NB4 (cell line): ENCODE data around the gene SCAP.

Source experiments
- DNase-seq: peaks from one replicate; pipeline ENCODE4 v3.0.0; 2010; ENCODE audit warnings: low read depth
- H3K4me3 ChIP-seq: one replicate; pipeline ENCODE4 v1.5.1; 2011; ENCODE audit warnings: mild to moderate bottlenecking, low read depth, low read length, moderate library complexity
- MYC ChIP-seq: IDR thresholded peaks from 2 replicates; pipeline ENCODE4 v1.6.1; 2011; ENCODE audit warnings: low read depth, low read length
- POLR2A ChIP-seq: IDR thresholded peaks from 2 replicates; pipeline ENCODE4 v1.6.1; 2011; ENCODE audit warnings: mild to moderate bottlenecking; ENCODE audit not compliant: insufficient read length; ENCODE audit errors: extremely low read depth
- TF ChIP-seq, protein P1 (sequence below): IDR thresholded peaks from one replicate; pipeline ENCODE4 v1.5.1; 2012; ENCODE audit warnings: low read depth, low read length
- TF ChIP-seq, protein P2 (sequence below): IDR thresholded peaks from 2 replicates; pipeline ENCODE4 v1.6.1; 2011; ENCODE audit warnings: low read depth, low read length

The SCAP gene

DNA sequence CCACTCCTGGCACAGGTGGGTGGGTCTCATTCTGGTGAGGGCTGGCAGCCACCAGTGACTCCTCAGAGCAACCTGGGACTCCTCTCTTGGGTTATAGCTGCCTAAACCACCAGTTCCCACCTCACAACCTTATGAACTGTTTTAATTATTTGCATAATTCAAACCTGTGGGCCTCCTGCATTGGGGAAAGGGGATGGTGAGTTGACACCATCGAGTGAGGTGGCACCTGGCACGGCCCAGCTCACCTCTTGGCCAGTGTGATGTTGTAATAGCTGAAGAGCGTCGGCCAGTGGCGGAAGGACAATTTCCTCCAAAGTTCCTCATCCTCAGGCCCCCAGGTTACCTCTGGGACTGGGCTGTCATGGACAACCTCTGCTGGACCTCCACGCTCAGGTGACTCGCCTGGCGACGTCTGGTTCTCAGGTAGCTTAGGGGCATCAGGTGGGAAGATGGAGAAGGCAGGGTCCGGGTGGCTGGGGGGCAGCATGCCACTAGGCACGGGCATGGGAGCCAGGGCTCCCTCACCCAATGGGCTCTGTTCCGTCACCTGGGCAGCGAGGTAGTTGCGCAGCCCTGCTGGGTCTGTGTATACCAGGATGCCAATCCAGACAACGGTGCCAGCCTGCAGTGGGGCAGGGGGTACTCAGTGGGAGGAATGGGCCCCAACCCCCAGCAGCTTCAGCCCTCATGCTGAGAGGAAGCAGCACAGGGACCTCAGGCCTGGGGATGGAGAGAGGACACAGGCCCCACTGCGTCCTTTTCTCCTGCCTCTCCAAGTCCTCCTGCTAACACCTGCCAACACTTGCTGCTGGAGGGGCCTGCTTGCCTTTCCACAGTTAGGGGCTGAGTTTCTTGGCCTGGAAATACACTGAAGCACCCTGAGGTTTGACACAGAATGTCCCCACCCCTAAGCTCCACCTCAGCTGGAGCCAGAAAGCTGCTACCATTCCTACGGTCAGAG is 56.4 kb downstream of the SCAP start:
- TF ChIP-seq, protein P1, sequence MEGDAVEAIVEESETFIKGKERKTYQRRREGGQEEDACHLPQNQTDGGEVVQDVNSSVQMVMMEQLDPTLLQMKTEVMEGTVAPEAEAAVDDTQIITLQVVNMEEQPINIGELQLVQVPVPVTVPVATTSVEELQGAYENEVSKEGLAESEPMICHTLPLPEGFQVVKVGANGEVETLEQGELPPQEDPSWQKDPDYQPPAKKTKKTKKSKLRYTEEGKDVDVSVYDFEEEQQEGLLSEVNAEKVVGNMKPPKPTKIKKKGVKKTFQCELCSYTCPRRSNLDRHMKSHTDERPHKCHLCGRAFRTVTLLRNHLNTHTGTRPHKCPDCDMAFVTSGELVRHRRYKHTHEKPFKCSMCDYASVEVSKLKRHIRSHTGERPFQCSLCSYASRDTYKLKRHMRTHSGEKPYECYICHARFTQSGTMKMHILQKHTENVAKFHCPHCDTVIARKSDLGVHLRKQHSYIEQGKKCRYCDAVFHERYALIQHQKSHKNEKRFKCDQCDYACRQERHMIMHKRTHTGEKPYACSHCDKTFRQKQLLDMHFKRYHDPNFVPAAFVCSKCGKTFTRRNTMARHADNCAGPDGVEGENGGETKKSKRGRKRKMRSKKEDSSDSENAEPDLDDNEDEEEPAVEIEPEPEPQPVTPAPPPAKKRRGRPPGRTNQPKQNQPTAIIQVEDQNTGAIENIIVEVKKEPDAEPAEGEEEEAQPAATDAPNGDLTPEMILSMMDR, result no peak
- TF ChIP-seq POLR2A (no peak), MYC (no peak)
- TF ChIP-seq, protein P2, sequence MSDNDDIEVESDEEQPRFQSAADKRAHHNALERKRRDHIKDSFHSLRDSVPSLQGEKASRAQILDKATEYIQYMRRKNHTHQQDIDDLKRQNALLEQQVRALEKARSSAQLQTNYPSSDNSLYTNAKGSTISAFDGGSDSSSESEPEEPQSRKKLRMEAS, result no peak
- no peak for DNase-seq
- H3K4me3 ChIP-seq, result no peak overlapping the region

DNA sequence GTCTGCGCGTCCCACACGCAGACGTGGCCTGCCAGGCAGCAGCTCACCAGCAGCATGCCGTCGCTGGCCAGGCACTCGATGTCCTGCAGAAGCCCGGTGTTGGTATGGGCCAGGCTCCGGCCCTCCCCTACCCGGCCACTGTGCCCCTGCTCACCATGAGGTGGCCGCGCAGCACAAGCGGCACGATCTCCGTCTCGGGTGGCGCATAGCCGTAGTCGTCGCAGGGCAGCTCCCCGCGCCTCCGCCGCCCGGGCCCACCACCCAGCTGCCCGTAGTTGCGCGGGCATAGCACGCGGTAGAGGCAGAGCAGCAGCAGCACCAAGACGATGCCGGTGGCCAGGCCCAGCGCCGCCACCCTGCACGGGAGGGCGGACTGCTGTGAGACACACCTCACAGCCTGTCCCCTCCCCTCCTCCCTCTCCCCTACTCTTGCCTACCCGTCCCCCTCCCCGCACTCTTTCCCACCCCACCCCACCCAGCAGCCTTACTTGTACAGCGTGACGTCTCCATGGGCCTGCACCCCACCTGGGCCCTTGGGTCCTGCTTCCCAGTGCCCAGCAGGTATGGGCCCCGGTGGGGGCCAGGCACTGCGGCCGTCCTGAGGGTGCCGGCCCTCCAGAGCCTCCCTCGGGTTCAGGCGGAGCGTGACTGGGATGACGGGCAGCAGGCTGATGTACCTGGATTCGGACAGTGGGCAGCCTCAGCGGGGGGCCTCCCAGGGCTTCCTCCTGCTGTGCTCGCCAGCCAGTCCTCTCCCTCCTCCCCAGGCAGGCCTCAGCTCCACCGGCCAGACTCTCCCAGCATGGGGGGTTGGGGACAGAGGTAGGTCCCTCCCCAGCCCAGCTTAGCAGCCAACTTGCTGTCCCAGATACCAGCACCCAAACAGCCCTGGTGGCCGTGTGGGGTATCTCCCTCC is 57.3 kb downstream of the SCAP start:
- H3K4me3 ChIP-seq, result no peak overlapping the region
- no peak for DNase-seq
- TF ChIP-seq POLR2A (no peak), MYC (no peak)
- TF ChIP-seq, protein P2, result no peak
- TF ChIP-seq, protein P1, result no peak

DNA sequence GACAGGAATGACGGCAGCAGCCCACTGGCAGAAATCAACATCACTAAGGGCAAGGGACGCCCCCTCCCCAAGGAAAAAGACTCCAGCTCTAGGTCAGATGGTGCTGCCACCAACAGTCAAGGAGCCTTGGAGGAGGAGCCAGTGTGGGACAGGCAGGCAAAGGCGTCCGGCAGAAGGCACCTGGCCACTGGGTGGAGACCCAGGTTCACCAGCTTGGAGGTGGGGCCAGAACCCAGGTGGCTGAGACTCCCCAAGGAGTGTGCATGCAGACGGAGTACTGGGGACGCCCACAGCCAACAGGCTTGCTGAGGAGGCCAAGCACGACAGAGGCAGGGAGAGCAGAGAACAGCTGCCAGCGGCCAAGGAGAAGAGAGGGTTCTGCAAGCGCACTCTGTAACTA is 59.7 kb downstream of the SCAP start:
- DNase-seq, result no peak
- no peak overlapping the region for H3K4me3 ChIP-seq
- TF ChIP-seq POLR2A (no peak), MYC (no peak)
- TF ChIP-seq, protein P1, result no peak
- TF ChIP-seq, protein P2, result no peak

DNA sequence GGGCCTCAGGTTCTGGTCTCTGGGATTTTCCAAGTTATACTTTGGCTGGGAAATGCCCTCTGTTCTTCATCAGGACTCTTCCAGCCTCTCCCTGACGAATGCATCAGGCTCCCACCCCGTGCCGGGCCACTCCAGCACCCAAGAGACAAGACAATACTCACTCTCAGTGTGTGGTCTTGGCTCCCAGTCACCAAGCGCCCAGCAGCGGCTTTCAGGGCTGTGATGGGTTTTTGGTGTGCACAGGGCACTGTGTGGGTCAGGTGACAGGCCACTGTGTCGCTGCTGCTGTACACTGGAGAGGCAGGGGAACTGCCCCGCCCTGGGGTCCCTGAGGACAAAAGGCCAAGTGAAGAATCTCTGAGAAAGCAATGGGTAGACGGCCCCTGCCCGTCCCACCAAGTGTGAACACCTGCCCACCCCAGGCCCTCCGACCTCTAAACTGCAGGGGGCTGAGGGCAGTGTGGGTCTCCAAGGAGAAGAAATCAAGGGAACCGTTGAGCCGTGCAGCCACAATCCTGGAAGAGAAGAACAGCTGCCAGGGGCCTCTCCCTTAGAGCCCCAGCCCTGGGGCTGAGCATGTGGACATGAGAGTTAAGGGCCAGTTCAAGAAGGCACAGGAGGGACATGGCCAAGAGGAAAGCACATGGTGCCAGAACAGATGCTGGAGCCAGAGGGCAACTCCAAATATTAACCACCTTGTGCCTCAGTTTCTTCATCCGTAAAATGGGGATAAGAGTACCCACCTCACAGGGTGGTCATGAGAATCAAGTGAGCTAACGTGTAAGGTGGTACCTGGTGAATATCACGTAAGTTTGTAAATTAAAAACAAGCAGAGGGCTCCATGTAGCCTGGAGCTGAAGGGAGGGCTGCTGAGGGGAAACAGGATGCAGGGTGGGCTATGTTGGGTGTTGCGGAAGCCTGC is 60.8 kb downstream of the SCAP start:
- TF ChIP-seq, protein P1, result no peak
- no peak overlapping the region for H3K4me3 ChIP-seq
- DNase-seq, result no peak

DNA sequence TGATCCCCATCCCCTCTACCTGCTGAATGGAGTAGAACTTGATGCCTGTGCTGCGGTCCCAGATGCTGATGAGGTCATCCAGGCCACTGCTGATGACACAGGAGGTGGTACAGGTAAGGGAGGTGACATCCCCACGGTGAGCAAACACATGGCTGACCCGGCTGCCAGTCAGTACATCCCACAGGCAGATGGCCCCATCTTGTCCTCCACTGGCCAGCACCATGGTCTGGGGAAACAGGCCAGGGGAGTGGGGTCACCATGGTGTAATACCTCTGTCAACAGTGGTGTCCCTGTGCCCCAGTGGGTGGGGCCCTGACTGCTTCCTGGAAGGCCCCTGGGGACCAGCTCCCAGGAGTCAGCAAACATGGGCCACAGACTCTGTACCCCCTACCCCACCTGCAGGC is 61.6 kb downstream of the SCAP start:
- no peak for DNase-seq
- no peak overlapping the region for H3K4me3 ChIP-seq
- TF ChIP-seq, protein P2, result no peak
- no peak for TF ChIP-seq POLR2A
